WTC11 (cell line): ENCODE measurements around the gene ZDHHC14. TPM values are rescaled to one million over a fixed set of nuclear protein-coding genes. Genes with fewer than 3 reads are reported as not detected.

Experiments
- ATAC-seq: fragments of 200-7000 bp; cut with Tn5 transposase; 2 replicates; pipeline ENCODE4 v1.10.0; 2021; ENCODE audit warnings: mild to moderate bottlenecking, moderate library complexity
- CTCF ChIA-PET: fragments of 300-600 bp; sonication (Branson Sonifier 250); formaldehyde crosslinking; loops from one replicate; lab custom pipeline; 2021; ENCODE audit warnings: antibody characterized with exemption; lab: Charles Lee
- POLR2A ChIA-PET: fragments of 350-600 bp; sonication (Branson Sonifier 250); formaldehyde crosslinking; loops from one replicate; lab custom pipeline; 2021; ENCODE audit warnings: antibody characterized with exemption; lab: Charles Lee
- DNase-seq: peaks from one replicate; pipeline ENCODE4 v3.0.0; 2021; ENCODE audit warnings: low spot score
- H3K27ac Mint-ChIP-seq: 2 replicates; pipeline ENCODE4 v1.8.0; 2021; ENCODE audit warnings: mixed read lengths
- H3K27me3 Mint-ChIP-seq: 2 replicates; pipeline ENCODE4 v1.8.0; 2021; ENCODE audit warnings: low read depth, mild to moderate bottlenecking, moderate library complexity, mixed read lengths
- H3K36me3 Mint-ChIP-seq: 2 replicates; pipeline ENCODE4 v1.8.0; 2021; ENCODE audit warnings: mixed read lengths
- H3K4me1 Mint-ChIP-seq: 2 replicates; pipeline ENCODE4 v1.8.0; 2022; ENCODE audit warnings: mixed read lengths
- H3K4me3 Mint-ChIP-seq: 2 replicates; pipeline ENCODE4 v1.8.0; 2021; ENCODE audit warnings: mild to moderate bottlenecking, moderate library complexity, mixed read lengths
- H3K9me3 Mint-ChIP-seq: 2 replicates; pipeline ENCODE4 v1.8.0; 2021; ENCODE audit warnings: mixed read lengths
- ARID4B ChIP-seq: sonication (generic); formaldehyde crosslinking; IDR thresholded peaks from 2 replicates; pipeline ENCODE4 v1.8.0; 2023; ENCODE audit warnings: missing genetic modification reagents, mild to moderate bottlenecking, borderline replicate concordance
- CBFB ChIP-seq: sonication (generic); formaldehyde crosslinking; IDR thresholded peaks from 2 replicates; pipeline ENCODE4 v1.8.1; 2022; ENCODE audit warnings: mild to moderate bottlenecking, low read depth, missing genetic modification reagents
- CTCF ChIP-seq: fragments of 200-600 bp; IDR thresholded peaks from 2 replicates; pipeline ENCODE4 v1.8.0; 2022; ENCODE audit warnings: antibody characterized with exemption
- ERG ChIP-seq: fragments of 250-450 bp; sonication (Bioruptor Pico); IDR thresholded peaks from 2 replicates; pipeline ENCODE4 v1.8.0; 2021; ENCODE audit warnings: mild to moderate bottlenecking
- ETV6 ChIP-seq: sonication (generic); formaldehyde crosslinking; IDR thresholded peaks from 2 replicates; pipeline ENCODE4 v1.8.1; 2022; ENCODE audit warnings: mild to moderate bottlenecking, missing genetic modification reagents
- GRHL2 ChIP-seq: fragments of 250-450 bp; sonication (Bioruptor Pico); IDR thresholded peaks from 2 replicates; pipeline ENCODE4 v1.8.0; 2022; ENCODE audit warnings: mild to moderate bottlenecking, moderate library complexity; ENCODE audit not compliant: insufficient replicate concordance, severe bottlenecking
- GTF2I ChIP-seq: fragments of 250-450 bp; sonication (Bioruptor Pico); conservative IDR thresholded peaks from 2 replicates; pipeline ENCODE4 v1.4.0; 2021; ENCODE audit warnings: mild to moderate bottlenecking
- HMGA2 ChIP-seq: fragments of 250-450 bp; sonication (Bioruptor Pico); IDR thresholded peaks from 2 replicates; pipeline ENCODE4 v1.4.0; 2021; ENCODE audit warnings: mild to moderate bottlenecking, moderate library complexity
- IRF2 ChIP-seq: sonication (generic); formaldehyde crosslinking; IDR thresholded peaks from 2 replicates; pipeline ENCODE4 v1.8.0; 2022; ENCODE audit warnings: low read depth, missing genetic modification reagents, borderline replicate concordance
- NR1H2 ChIP-seq: sonication (generic); formaldehyde crosslinking; IDR thresholded peaks from 2 replicates; pipeline ENCODE4 v1.9.0; 2021; ENCODE audit warnings: mild to moderate bottlenecking, moderate library complexity, missing genetic modification reagents
- NR2C2 ChIP-seq: sonication (generic); formaldehyde crosslinking; IDR thresholded peaks from 2 replicates; pipeline ENCODE4 v1.8.0; 2022; ENCODE audit warnings: mild to moderate bottlenecking, missing genetic modification reagents
- SOX15 ChIP-seq: fragments of 250-450 bp; sonication (Bioruptor Pico); IDR thresholded peaks from 2 replicates; pipeline ENCODE4 v1.9.0; 2021; ENCODE audit warnings: mild to moderate bottlenecking
- TEAD4 ChIP-seq: sonication (generic); formaldehyde crosslinking; IDR thresholded peaks from 2 replicates; pipeline ENCODE4 v1.8.0; 2022; ENCODE audit warnings: mild to moderate bottlenecking, missing genetic modification reagents
- ZNF532 ChIP-seq: fragments of 250-450 bp; sonication (Bioruptor Pico); IDR thresholded peaks from 2 replicates; pipeline ENCODE4 v1.9.0; 2021; ENCODE audit warnings: mild to moderate bottlenecking, borderline replicate concordance
- total RNA-seq: library from RNA; stranded (reverse); gene quantifications from 3 replicates; pipeline ENCODE4 v1.2.3, GENCODE V29; 2021
- TF ChIP-seq, protein P1 (sequence below): sonication (generic); formaldehyde crosslinking; IDR thresholded peaks from 2 replicates; pipeline ENCODE4 v1.8.1; 2023; ENCODE audit warnings: mild to moderate bottlenecking, moderate library complexity, missing genetic modification reagents
- TF ChIP-seq, protein P2 (sequence below): sonication (generic); formaldehyde crosslinking; IDR thresholded peaks from 2 replicates; pipeline ENCODE4 v1.8.1; 2023; ENCODE audit warnings: mild to moderate bottlenecking, missing genetic modification reagents
- TF ChIP-seq, protein P3 (sequence below): sonication (generic); formaldehyde crosslinking; IDR thresholded peaks from 2 replicates; pipeline ENCODE4 v1.8.1; 2022; ENCODE audit warnings: mild to moderate bottlenecking, missing genetic modification reagents, moderate library complexity, borderline replicate concordance
- TF ChIP-seq, protein P4 (sequence below): sonication (generic); formaldehyde crosslinking; IDR thresholded peaks from 2 replicates; pipeline ENCODE4 v1.8.0; 2022; ENCODE audit warnings: mild to moderate bottlenecking, missing genetic modification reagents
- TF ChIP-seq, protein P5 (sequence below): fragments of 250-450 bp; sonication (Bioruptor Pico); IDR thresholded peaks from 2 replicates; pipeline ENCODE4 v2.1.2; 2022; ENCODE audit warnings: mild to moderate bottlenecking, moderate library complexity

The ZDHHC14 gene
- total RNA-seq, 1 experiment from 2014 or later, result 6.6 TPM

- TF ChIP-seq, protein P1, sequence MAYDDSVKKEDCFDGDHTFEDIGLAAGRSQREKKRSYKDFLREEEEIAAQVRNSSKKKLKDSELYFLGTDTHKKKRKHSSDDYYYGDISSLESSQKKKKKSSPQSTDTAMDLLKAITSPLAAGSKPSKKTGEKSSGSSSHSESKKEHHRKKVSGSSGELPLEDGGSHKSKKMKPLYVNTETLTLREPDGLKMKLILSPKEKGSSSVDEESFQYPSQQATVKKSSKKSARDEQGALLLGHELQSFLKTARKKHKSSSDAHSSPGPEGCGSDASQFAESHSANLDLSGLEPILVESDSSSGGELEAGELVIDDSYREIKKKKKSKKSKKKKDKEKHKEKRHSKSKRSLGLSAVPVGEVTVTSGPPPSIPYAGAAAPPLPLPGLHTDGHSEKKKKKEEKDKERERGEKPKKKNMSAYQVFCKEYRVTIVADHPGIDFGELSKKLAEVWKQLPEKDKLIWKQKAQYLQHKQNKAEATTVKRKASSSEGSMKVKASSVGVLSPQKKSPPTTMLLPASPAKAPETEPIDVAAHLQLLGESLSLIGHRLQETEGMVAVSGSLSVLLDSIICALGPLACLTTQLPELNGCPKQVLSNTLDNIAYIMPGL (CRISPR knock-in tag), result no peak
- no peak for TF ChIP-seq ARID4B (CRISPR knock-in tag)
- TF ChIP-seq CBFB (CRISPR knock-in tag), result no peak
- TF ChIP-seq, protein P2, sequence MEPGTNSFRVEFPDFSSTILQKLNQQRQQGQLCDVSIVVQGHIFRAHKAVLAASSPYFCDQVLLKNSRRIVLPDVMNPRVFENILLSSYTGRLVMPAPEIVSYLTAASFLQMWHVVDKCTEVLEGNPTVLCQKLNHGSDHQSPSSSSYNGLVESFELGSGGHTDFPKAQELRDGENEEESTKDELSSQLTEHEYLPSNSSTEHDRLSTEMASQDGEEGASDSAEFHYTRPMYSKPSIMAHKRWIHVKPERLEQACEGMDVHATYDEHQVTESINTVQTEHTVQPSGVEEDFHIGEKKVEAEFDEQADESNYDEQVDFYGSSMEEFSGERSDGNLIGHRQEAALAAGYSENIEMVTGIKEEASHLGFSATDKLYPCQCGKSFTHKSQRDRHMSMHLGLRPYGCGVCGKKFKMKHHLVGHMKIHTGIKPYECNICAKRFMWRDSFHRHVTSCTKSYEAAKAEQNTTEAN, result no peak
- no peak for TF ChIP-seq GRHL2 (CRISPR knock-in tag)
- TF ChIP-seq NR1H2 (CRISPR knock-in tag), result no peak
- TF ChIP-seq IRF2, result no peak
- TF ChIP-seq GTF2I (CRISPR knock-in tag), result no peak
- TF ChIP-seq, protein P3, sequence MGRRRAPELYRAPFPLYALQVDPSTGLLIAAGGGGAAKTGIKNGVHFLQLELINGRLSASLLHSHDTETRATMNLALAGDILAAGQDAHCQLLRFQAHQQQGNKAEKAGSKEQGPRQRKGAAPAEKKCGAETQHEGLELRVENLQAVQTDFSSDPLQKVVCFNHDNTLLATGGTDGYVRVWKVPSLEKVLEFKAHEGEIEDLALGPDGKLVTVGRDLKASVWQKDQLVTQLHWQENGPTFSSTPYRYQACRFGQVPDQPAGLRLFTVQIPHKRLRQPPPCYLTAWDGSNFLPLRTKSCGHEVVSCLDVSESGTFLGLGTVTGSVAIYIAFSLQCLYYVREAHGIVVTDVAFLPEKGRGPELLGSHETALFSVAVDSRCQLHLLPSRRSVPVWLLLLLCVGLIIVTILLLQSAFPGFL (CRISPR knock-in tag), result no peak
Observed at GRCh38 chr6:157456524-157456829, 75.5 kb downstream of the ZDHHC14 start (continued).

DNA sequence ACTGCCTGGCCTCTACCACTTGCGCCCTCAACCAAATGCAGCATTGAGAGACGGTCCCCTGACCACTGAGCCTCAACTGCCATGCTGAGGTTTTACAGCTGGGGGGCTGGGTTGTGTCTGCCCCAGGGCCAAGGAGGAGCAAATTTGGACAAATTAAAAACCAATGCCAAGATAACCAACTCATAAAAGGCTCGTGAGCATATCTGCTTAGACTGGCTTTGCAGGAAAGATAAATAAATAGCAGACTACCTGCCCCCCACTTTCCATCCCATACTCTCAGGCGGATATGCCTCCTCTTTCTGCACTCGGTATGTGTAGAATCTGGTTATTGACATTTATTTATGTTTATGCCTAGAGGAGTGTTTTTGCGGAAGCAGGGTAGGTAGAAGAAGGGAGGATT is 76.8 kb downstream of the ZDHHC14 start:
- no peaks in the 10 kb centered on the region for H3K27me3 Mint-ChIP-seq
- no peaks in the 10 kb centered on the region for H3K36me3 Mint-ChIP-seq
- peaks cover 38% of the 10 kb centered on the region for H3K4me1 Mint-ChIP-seq
- ChIA-PET CTCF (no interaction called here), POLR2A (no interaction called here)
- H3K27ac Mint-ChIP-seq, result no peak overlapping the region
- no peaks in the 10 kb centered on the region for H3K9me3 Mint-ChIP-seq
- ATAC-seq, result no peak
- no peak overlapping the region for H3K4me3 Mint-ChIP-seq
- no peak for DNase-seq
- TF ChIP-seq, protein P4, sequence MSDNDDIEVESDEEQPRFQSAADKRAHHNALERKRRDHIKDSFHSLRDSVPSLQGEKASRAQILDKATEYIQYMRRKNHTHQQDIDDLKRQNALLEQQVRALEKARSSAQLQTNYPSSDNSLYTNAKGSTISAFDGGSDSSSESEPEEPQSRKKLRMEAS (CRISPR knock-in tag), result no peak
- TF ChIP-seq NR1H2 (CRISPR knock-in tag) (no peak), TEAD4 (CRISPR knock-in tag) (no peak), HMGA2 (CRISPR knock-in tag) (no peak), ZNF532 (CRISPR knock-in tag) (no peak), ETV6 (no peak), SOX15 (CRISPR knock-in tag) (no peak), NR2C2 (CRISPR knock-in tag) (no peak), ERG (CRISPR knock-in tag) (no peak), CTCF (no peak), IRF2 (no peak)
- TF ChIP-seq, protein P5, sequence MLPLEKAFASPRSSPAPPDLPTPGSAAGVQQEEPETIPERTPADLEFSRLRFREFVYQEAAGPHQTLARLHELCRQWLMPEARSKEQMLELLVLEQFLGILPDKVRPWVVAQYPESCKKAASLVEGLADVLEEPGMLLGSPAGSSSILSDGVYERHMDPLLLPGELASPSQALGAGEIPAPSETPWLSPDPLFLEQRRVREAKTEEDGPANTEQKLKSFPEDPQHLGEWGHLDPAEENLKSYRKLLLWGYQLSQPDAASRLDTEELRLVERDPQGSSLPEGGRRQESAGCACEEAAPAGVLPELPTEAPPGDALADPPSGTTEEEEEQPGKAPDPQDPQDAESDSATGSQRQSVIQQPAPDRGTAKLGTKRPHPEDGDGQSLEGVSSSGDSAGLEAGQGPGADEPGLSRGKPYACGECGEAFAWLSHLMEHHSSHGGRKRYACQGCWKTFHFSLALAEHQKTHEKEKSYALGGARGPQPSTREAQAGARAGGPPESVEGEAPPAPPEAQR, result no peak
